Effector memory CD8-positive, alpha-beta T cell (primary cell): ENCODE results near the gene NEU4.

Experiments
- ATAC-seq: fragments of 150-1000 bp; cut with Tn5 transposase; replicated peaks from 2 replicates; pipeline ENCODE4 v1.10.0; 2021; ENCODE audit warnings: mild to moderate bottlenecking, moderate library complexity
- DNase-seq, 3 experiments: peaks; one replicate each; pipeline ENCODE4 v3.0.0; 2021
- H3K27ac Mint-ChIP-seq, 2 donors: one replicate each; pipeline ENCODE4 v1.8.0; 2022; ENCODE audit warnings: mild to moderate bottlenecking in 2 of 2, mixed read lengths in 2 of 2, moderate library complexity in 2 of 2
- H3K27me3 Mint-ChIP-seq, 2 donors: one replicate each; pipeline ENCODE4 v1.8.0; 2022; ENCODE audit warnings: mixed read lengths in 2 of 2
- H3K36me3 Mint-ChIP-seq: one replicate; pipeline ENCODE4 v1.8.0; 2022; ENCODE audit warnings: mild to moderate bottlenecking, moderate library complexity, mixed read lengths; ENCODE audit not compliant: insufficient read depth
- H3K4me1 Mint-ChIP-seq, 2 donors: one replicate each; pipeline ENCODE4 v1.8.0; 2022; ENCODE audit warnings: low read depth in 2 of 2, mixed read lengths in 2 of 2
- H3K4me3 Mint-ChIP-seq, 2 donors: one replicate each; pipeline ENCODE4 v1.8.0; 2022; ENCODE audit warnings: mild to moderate bottlenecking in 2 of 2, mixed read lengths in 2 of 2, moderate library complexity in 2 of 2
- H3K9me3 Mint-ChIP-seq, 2 donors: one replicate each; pipeline ENCODE4 v1.8.0; 2022; ENCODE audit warnings: mixed read lengths in 2 of 2

Gene NEU4

GRCh38 chr2:241854342-241855244, 45.6 kb downstream of the NEU4 start:
- H3K9me3 Mint-ChIP-seq: no peaks in the 10 kb centered on the region
- peaks cover 28 to 43% of the 10 kb centered on the region in 2 donors for H3K4me1 Mint-ChIP-seq
- peak overlapping the region in 1 of 2 donors; percentile 23 for H3K4me3 Mint-ChIP-seq
- H3K27me3 Mint-ChIP-seq: no peaks in the 10 kb centered on the region
- peak overlapping the region in 1 of 2 donors; percentile 60 for H3K27ac Mint-ChIP-seq
- peaks cover 34% of the 10 kb centered on the region for H3K36me3 Mint-ChIP-seq
- ATAC-seq: no peak
- no peak for DNase-seq

GRCh38 chr2:241855245-241855887, 46.4 kb downstream of the NEU4 start:
- Mint-ChIP-seq H3K4me3 (peak overlapping the region; percentile 73 to 93), H3K4me1 (peaks cover 32 to 48% of the 10 kb centered on the region in 2 donors), H3K27me3 (no peaks in the 10 kb centered on the region), H3K9me3 (no peaks in the 10 kb centered on the region), H3K27ac (peak overlapping the region; percentile 87 to 93), H3K36me3 (peaks cover 34% of the 10 kb centered on the region)
- no peak for DNase-seq
- ATAC-seq: no peak

DNA sequence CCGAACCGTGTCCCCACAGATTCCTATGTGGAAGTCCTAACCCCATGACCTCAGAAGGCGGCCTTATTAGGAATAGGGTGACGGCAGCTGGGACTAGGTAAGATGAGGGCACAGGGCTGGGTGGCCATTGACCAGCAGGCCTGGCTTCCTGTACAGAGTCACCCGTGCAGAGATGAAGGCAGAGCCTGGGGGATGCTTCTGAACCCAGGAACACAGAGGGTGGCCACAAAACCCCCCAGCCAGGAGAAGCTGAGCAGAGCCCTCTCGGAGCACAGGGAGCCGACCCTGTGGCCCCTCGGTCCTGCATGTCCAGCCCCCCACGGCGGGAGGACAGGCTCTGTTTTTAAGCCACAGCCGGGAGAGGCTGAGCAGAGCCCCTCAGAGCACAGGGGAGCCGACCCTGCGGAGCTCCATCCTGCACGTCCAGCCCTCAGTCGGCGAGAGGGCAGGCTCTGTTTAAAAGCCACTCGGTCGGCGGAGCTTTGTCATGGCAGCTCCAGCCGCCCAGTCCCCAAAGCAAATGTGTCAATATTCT, 47.0 kb downstream of the NEU4 start:
- ATAC-seq: no peak
- H3K4me1 Mint-ChIP-seq: peaks cover 36 to 51% of the 10 kb centered on the region in 2 donors
- no peaks in the 10 kb centered on the region for H3K9me3 Mint-ChIP-seq
- peak overlapping the region; percentile 87 to 93 for H3K27ac Mint-ChIP-seq
- H3K4me3 Mint-ChIP-seq: peak overlapping the region; percentile 73 to 93
- H3K27me3 Mint-ChIP-seq: no peaks in the 10 kb centered on the region
- peaks cover 32% of the 10 kb centered on the region for H3K36me3 Mint-ChIP-seq
- no peak for DNase-seq

DNA sequence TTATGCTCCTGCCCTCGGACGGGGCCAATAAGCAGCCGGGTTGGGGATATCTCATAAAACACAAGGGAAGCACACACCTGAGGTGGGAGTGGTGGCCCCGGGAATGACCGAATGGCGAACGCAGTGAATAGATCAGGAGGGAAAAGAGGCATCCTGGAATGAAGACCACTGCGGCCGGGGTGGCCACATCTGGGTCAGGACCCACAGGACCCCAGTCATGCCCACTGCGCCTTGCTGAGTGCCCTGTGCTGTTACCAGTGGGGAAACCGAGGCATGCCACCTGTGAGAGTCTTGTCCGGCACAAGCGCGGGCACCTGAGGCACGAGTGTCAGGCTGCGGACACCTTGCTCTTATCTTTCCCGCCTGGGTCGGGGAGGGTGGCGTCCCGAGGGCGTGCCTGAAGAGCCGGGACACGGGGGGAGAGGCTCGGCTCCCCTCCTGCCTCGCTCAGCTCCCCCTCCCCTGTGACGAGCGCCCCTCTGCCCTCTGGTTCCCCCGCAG, 48.1 kb downstream of the NEU4 start:
- no peaks in the 10 kb centered on the region for H3K27me3 Mint-ChIP-seq
- H3K9me3 Mint-ChIP-seq: no peaks in the 10 kb centered on the region
- H3K27ac Mint-ChIP-seq: peak overlapping the region; percentile 87 to 93
- ATAC-seq: no peak
- H3K4me1 Mint-ChIP-seq: peaks cover 44 to 61% of the 10 kb centered on the region in 2 donors
- no peak for DNase-seq
- H3K4me3 Mint-ChIP-seq: peak overlapping the region; percentile 73 to 93
- H3K36me3 Mint-ChIP-seq: peaks cover 32% of the 10 kb centered on the region

- Mint-ChIP-seq H3K27me3 (no peaks in the 10 kb centered on the region), H3K27ac (peak overlapping the region; percentile 87 to 93), H3K36me3 (peaks cover 30% of the 10 kb centered on the region), H3K4me1 (peaks cover 50 to 61% of the 10 kb centered on the region in 2 donors), H3K4me3 (peak overlapping the region; percentile 73 to 93), H3K9me3 (no peaks in the 10 kb centered on the region)
- ATAC-seq (no peak), DNase-seq (no peak)
These were observed 48.7 kb downstream of the NEU4 start for GRCh38 chr2:241857572-241858121.

DNA sequence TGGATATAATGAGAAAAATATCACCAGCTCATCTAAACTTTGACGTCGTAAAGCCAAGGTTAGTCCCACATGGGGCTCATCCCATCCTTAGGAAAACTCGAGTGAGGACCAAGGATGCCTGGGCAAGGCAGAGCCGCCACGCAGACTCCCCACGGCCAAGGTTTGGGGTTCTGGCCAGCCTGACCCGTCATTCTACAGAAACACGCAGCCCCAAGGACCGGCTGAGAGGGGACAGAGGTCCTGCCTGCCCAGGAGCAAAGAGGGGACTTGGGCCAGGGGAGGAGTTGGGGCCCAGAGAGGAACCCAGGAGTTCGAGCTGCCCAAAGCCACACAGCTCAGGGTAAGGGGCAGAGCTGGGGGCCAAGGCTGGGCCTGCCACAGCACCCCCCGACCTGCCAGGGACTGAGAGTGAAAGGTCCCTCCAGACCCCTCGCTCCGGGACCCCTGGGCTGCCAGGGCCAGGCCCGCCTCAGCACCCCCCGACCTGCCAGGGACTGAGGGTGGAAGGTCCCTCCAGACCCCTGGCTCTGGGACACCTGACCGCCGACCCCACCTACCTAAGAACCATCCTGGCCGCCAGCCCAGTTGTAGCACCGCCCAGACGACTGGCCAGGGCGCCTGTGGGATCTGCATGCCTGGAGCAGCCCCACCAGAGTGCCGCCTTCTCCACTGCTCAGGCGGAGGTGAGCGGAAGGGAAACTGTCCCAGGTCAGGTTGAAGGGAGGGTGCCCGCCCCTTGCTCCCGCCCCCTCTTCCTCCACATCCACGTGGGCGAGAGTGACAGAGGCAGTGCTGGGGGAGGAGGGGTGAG, 49.4 kb downstream of the NEU4 start, which contains the start of gene PDCD1:
Gene PDCD1, minus strand, starts transcription at position 689 of the 811 bp plus-strand sequence. Its CDS starts 56 bp downstream, at position 633.
- Mint-ChIP-seq H3K27me3 (no peaks in the 10 kb centered on the region), H3K27ac (peak within 1 kb of the TSS; percentile 87 to 93), H3K36me3 (peaks cover 33% of the 10 kb centered on the region), H3K4me3 (peak within 1 kb of the TSS; percentile 73 to 93), H3K9me3 (no peaks in the 10 kb centered on the region), H3K4me1 (peaks cover 58 to 63% of the 10 kb centered on the region in 2 donors)
- DNase-seq: no peak
- ATAC-seq: peak; percentile 60

GRCh38 chr2:241859017-241859435, 50.0 kb downstream of the NEU4 start:
- ATAC-seq: peak; percentile 17
- Mint-ChIP-seq H3K36me3 (peaks cover 31% of the 10 kb centered on the region), H3K27ac (peak overlapping the region; percentile 87 to 93), H3K4me3 (peak overlapping the region; percentile 73 to 93), H3K4me1 (peaks cover 59 to 61% of the 10 kb centered on the region in 2 donors), H3K27me3 (no peaks in the 10 kb centered on the region), H3K9me3 (no peaks in the 10 kb centered on the region)
- DNase-seq: no peak

GRCh38 chr2:241859436-241860183, 50.6 kb downstream of the NEU4 start:
- Mint-ChIP-seq H3K9me3 (no peaks in the 10 kb centered on the region), H3K4me3 (peak overlapping the region; percentile 73 to 93), H3K27me3 (no peaks in the 10 kb centered on the region), H3K4me1 (peaks cover 59 to 63% of the 10 kb centered on the region in 2 donors), H3K27ac (peak overlapping the region; percentile 87 to 93), H3K36me3 (peaks cover 36% of the 10 kb centered on the region)
- ATAC-seq (peak; percentile 23), DNase-seq (no peak)

GRCh38 chr2:241860184-241861078, 51.4 kb downstream of the NEU4 start:
- Mint-ChIP-seq H3K27me3 (no peaks in the 10 kb centered on the region), H3K27ac (peak overlapping the region; percentile 87 to 93), H3K36me3 (peaks cover 41% of the 10 kb centered on the region), H3K4me1 (peaks cover 64 to 71% of the 10 kb centered on the region in 2 donors), H3K9me3 (no peaks in the 10 kb centered on the region), H3K4me3 (peak overlapping the region; percentile 73 to 93)
- no peak for DNase-seq
- ATAC-seq: no peak

DNA sequence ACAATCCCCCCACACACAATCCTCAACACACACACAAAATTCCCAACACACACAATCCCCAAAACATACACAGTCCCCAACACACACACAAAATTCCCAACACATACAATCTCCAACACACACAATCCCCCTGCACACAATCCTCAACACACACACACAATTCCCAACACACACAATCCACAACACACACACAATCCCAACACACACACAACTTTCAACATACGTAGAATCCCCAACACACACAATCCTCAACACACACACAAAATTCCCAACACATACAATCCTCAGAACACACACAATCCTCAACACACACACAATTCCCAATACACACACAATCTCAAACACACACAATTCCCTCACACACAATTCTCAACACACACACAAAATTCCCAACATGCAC, 52.3 kb downstream of the NEU4 start:
- no peaks in the 10 kb centered on the region for H3K9me3 Mint-ChIP-seq
- peaks cover 41% of the 10 kb centered on the region for H3K36me3 Mint-ChIP-seq
- ATAC-seq (no peak), DNase-seq (no peak)
- H3K27me3 Mint-ChIP-seq: no peaks in the 10 kb centered on the region
- peaks cover 63 to 76% of the 10 kb centered on the region in 2 donors for H3K4me1 Mint-ChIP-seq
- H3K27ac Mint-ChIP-seq: peak overlapping the region; percentile 87 to 93
- peak overlapping the region; percentile 73 to 93 for H3K4me3 Mint-ChIP-seq

GRCh38 chr2:241862093-241862492, 53.1 kb downstream of the NEU4 start:
- Mint-ChIP-seq H3K4me3 (peak overlapping the region; percentile 73 to 93), H3K27ac (peak overlapping the region; percentile 87 to 93), H3K4me1 (peaks cover 57 to 70% of the 10 kb centered on the region in 2 donors), H3K27me3 (no peaks in the 10 kb centered on the region), H3K36me3 (peaks cover 35% of the 10 kb centered on the region), H3K9me3 (no peaks in the 10 kb centered on the region)
- ATAC-seq: no peak
- no peak for DNase-seq
